GM18519 (cell line): ENCODE measurements around the gene PPP4R4.

Source experiments
- ATAC-seq: cut with Tn5 transposase; IDR thresholded peaks from one replicate; pipeline ENCODE4 v1.9.1; 2021; ENCODE audit warnings: mild to moderate bottlenecking, moderate library complexity; ENCODE audit not compliant: unreplicated experiment, low FRiP score

The PPP4R4 gene, protein sequence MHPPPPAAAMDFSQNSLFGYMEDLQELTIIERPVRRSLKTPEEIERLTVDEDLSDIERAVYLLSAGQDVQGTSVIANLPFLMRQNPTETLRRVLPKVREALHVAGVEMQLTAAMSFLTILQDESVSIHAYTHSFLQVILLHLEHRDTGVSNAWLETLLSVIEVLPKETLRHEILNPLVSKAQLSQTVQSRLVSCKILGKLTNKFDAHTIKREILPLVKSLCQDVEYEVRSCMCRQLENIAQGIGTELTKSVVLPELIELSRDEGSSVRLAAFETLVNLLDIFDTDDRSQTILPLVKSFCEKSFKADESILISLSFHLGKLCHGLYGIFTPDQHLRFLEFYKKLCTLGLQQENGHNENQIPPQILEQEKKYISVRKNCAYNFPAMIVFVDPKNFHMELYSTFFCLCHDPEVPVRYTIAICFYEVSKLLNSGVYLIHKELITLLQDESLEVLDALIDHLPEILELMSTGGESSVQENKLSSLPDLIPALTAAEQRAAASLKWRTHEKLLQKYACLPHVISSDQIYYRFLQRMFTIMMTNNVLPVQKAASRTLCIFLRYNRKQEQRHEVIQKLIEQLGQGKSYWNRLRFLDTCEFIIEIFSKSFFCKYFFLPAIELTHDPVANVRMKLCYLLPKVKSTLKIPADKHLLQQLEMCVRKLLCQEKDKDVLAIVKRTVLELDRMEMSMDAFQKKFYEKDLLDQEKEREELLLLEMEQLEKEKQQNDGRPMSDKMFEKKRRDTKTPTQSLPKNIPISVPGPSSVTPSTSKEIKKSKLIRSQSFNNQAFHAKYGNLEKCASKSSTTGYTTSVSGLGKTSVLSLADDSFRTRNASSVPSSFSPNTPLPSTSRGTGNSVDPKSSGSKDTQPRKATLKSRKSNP

DNA sequence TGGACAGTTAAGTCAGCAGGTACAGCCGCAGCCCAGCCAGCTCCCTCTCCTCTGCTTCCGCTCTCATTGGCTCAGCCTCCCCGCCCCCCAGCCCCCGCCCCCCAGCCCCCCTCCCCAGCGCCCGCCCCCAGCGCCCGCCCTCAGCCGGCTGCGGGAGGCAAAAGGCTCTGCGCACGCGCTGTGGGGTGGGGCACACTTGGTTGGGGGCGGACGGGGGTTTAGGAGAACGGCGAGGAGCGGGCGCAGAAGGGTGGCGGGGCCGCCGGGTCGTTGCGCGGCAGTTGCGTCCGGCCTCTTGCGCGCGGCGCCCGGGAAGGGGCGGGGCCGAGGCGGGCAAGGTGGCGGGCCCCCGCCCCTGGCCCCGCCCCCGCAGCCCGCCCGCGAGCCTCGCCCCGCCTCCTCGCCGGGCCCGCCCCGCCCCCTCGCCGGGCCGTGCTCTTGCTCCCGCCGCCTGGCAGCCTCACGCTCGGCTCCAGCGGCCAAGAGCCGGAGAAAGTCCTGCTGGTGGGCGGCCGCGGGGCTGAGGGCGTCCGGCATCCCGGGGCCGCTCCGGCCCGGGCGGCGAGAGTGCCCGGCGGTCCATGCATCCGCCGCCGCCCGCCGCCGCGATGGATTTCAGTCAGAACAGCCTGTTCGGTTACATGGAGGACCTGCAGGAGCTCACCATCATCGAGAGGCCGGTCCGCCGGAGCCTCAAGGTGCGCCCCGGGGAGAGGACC lies at the start of gene PPP4R4:
Gene PPP4R4, plus strand, starts transcription at position 438 of the 719 bp plus-strand sequence. Its CDS starts 144 bp downstream, at position 582.
- ATAC-seq, result peak; percentile 69

DNA sequence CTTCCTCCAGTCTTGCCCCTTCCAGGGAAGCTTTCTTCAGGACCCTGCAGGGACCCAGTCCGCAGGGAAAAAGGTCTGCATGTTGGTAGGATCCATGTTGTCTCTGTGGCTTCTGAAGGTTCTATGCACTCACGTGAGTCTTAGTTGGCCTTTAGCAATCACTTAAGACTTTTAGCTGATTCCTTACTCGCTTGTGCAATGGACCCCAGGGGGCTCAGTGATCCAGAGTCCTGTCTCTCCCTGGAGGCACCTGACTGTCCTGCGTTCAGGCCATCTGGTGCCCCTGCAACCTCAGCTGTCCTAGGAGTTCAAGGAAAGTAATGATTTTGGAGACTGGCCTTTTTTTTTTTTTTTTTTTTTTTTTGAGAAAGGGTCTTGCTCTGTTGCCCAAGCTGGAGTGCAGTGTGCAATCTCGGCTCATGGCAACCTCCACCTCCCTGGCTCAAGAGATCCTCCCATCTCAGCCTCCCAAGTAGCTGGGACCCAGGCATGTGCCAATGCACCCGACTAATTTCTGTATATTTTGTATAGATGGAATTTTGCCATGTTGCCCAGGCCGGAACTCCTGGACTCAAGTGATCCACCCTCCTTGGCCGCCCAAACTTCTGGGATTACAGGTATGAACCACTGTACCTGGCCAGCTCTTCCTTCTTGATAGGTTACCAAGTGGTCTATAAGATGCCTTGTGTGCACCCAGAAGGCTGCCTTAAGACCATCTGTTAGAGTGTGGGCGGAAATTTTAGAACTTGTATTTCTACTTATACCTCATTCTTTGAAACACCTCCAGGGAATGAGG lies 49.3 kb upstream of the PPP4R4 start:
- ATAC-seq, result no peak

DNA sequence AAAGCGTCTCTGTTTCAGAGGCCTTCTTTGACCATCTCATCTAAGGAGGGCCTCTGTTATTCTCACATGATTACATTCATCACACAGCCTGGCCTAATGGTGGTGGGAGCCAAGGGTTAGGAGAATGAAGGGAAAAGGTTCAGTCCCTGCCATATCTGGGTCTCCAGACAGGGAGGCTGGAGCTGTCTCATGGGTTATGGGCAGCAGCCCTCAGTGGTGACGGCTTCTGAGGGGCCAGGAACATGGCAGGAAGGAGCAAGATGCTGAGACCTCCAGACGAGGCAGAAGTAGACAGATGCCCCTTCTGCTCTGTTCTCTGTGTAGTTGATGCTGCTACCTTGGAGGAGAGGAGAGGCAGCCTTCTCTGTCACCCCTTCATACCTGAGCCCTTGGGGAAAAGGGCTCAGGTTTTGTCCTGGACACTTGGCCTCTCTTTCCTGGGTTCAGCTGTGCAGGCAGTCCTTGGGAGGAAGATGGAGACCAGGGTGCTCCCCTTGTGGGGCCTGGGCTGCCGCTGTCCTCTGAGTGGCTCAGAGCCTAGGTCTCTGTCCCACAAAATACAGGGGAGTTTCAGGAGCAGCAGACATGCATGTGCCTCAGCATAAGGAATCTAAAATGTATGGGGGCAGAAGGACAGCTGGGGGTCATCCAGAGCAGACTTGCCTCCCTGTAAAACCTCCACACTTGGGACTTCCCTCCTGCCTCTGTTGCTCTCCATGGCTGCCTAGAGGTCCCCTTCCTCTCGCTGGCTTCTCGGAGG lies 48.3 kb upstream of the PPP4R4 start:
- no peak for ATAC-seq

DNA sequence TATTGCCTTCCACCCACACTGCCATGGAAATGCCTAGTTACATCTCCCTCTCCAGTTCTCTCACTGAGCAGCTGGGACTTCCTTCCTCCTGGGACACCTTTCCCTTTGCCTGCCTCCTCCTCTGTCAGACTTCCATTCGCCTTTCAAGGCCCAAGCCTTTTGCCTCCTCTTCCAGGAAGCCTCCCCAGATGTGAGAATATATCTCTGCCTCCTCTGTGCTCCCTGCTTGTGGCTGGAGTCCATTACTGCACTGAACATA lies 47.8 kb upstream of the PPP4R4 start:
- ATAC-seq, result no peak

DNA sequence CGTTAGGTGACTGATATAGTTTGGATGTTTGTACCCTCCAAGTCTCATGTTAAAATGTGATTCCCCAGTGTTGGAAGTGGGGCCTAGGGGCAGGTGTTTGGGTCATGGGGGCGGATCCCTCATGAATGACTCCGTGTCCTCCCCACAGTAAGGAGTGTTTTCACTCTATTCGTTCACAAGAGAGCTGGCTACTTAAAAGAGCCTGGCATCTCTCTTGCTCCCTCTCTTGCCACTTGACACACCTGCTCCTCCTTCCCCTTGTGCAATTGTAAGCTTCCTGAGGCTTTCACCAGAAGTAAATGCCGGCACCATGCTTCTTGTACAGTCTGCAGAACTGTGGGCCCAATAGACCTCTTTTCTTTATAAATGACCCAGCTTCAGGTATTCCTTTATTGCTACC lies 47.3 kb upstream of the PPP4R4 start:
- no peak for ATAC-seq

DNA sequence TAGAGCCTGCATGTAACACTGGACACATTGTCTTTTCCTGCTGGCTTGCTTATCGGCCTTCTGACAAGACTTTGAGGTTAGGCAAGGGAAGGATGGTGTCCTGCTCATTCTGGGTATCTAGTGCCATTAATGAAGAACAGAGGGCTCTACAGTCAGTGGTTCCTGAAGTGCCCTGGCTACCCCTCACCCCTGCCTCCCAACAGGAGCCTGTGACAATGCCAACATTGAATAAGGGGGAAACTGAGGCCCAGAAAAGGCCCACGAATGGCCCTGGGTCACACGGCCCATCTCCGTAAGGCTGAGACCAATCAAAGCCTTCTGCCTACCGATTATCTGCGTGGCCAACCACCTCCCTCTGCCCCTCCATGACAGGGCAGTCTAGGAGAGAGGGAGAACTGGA lies 46.8 kb upstream of the PPP4R4 start:
- ATAC-seq, result no peak

DNA sequence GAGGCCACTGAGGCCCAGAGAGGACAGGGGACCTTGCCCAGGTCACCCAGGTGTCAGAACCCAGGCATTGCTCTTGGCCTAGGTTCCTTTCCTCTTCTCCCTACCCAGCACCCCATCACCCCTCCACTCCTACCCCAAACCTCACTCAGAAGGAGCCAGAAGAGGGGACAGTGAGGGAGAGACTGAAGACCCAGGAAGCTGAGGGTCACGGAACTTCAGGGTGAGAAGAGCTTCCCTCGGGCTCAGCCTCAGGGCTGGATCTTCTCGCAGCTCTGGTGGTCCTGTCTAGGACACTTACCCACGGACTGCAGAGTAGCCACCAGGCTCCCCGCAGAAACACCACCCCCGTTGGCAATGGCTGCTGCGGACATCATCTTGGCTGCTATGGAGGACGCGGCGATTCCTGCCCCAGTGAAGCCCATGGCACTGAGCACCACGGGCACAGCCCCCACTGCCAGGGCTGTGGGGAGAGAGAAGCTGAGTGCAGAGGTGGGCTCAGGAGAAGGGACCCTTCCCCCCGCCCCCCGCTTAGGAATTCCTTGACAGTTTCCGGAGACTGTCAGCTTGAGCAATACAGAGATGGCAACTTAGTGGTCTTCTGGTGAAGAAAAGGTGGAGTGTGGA lies 45.8 kb upstream of the PPP4R4 start:
- ATAC-seq, result no peak

DNA sequence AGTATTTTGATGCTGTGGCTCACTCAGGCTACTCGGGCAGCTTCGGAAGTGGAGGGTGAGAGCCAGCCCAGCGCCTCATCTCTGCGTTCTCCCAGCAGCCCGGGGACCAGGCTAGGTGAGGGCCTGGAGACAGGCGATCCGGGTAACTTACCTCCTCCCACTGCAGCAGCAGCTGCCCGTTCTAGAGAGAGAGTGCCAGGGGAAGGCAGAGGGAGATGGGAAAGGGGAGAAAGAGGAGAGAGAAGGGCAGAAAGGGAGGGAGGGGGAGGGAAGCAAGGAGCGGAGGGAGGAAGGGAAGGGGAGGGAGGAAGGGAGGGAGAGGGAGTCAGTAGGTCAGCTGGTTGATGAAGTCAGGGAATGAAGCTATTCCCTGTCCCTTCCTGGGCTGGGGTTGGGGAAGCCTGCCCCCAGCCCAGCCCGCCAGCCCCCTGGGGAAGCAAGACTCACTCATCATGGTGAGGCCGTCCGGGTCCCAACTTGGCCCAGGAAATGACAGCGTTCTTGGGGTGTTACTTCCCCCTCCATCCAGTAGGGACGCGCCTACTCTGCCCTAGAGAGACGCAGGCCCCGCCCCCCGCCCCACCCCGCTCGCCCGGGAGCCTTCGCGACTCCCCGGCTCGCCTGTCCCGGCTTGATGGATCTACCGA lies 44.9 kb upstream of the PPP4R4 start, which contains the start of gene IFI27L2:
Gene IFI27L2, minus strand, starts transcription at position 494 of the 647 bp plus-strand sequence. Its CDS starts 40 bp downstream, at position 454.
- ATAC-seq, result peak; percentile 74

DNA sequence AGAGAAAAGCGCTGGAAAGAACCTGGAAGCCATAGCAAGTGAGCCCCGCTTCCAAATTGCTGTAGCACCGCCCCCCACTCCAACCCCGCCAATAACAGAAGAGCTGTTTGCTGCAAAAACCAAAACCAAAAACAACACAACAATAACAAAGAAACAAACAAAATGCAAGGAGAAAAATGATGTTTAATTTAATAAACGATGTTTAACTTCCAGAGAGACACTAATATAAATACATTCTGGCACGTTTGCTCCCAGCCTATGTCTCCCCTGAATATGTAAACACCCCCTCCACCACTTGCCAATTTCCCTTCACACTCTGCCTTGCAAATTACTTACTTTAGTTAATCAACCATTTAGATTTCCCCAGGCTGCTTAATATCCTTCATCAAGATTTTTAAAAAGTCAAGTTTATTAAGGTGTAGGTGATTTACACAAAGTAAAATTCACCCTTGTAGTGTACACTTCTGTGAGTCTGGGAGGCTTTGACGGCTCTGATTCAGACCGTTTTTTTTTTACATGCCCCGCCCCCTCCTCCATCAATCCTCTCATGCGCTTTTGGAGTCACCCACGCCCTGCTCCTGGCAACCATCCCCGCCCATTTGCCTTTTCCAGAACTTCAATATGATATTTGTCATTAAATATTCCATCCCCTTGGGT lies 44.2 kb upstream of the PPP4R4 start:
- no peak for ATAC-seq

DNA sequence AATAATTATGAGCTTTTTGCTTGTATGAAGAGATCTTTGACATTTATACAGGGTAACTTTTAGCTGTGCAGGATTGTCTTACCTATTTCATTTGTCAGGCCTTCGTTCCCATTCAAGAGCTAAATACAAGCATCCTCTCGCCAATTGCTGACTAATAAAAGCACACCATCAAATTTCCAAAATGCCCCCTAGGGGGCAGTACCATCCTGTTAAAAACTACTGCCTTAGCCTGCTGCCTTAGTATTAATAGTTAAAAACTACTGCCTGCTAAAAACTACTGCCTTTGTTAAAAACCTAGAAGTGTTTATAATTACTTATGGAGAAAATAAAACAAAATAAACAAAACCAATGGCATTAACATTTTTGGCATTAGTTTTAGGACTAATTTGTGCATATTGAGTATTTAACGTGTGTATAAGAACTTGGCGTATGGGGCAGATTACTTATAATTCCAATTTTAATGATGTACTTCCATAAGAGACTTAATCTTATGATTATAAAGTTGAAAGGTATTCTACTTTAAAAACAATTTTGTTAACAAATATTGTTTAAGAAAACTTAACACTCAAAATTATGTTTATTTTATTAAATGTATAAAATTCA lies 41.7 kb upstream of the PPP4R4 start:
- no peak for ATAC-seq

DNA sequence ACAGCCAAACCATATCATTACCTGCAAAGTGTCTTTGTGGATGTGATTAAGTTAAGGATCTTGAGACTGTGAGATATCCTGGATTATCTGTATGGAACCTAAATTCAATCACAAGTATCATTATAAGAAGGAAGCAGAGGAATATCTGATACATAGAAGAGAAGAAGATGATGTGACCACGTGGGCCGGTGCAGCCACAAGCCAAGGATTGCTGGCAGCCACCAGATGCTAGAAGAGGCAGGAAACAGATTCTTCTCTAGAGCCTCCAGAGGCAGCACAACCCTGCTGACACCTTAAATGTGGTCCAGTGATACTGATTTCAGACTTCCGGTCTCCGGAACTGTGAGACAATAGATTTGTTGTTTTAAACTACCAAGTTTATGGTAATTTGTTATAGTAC lies 38.6 kb upstream of the PPP4R4 start:
- ATAC-seq, result no peak

DNA sequence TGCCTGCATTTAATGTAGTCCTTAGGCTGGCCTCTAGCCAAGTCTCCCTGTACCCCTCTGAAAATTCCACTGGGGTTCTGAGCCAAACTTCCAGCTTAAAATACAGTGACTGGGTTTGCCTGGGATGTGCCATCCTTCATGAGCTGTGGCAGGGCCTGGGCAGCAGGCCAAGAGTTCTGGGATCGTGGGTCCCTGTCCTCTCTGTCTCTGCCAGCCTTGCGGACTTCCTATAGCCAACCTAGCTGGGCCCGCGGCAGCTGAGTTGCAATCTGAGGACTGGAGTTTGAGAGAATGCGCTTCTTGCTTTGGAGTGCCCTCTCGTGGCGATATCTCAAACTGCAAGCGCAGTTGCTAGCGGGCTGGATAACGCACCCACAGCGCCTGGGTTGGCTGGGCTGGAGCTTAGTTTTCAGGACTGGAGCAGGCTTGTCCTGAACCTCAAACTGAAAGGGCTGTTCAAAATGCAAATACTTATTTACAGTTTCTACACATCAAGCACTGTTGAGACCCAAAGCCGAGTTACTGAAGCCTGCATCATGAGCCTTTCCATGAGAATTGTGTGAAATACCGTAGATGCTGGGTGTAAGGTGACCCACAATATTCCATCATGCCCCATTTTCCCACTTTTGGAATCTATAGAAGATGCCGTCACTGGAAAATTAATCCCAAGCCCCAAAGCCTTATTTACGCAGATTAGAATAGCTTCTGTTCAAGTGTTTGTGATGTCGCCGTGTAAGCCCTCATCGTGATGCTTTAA lies 37.4 kb upstream of the PPP4R4 start:
- peak; percentile 75 for ATAC-seq

DNA sequence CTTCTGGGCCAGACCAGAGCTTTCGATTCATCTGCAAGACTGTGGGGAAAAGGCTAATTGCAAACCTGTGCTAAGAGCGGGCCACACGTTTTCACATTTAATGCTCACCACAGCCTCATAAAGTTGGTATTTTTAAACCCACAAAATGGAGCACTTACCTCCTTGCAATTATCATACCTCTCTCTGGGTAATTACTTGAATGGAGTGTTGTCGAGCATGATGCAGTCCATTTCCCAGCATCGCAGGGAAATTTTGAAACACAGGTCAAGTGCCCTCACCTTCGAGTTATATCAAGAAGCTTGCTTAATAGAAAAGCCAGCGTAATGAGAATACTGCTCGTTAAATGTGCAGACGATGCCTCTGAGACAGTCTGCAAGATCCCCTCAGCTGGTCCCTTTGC lies 35.9 kb upstream of the PPP4R4 start:
- no peak for ATAC-seq

DNA sequence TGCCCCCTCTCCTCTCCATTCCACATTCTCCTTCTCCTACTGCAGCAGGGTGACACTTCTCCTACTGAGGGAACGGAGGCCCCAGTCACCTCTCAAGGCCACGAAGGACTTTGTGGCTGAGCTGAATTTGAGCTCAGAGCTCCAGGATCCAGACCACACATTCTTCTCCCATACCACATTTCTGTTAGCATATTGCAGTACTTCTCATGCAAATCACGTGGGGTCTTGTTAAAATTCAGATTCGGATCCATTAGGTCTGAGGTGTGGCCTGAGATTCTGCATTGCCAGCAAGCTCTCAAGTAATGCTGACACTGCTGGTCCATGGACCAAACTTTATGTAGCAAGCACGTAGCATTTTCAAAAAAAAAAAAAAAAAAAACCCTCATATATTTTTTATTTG lies 35.1 kb upstream of the PPP4R4 start:
- ATAC-seq, result no peak

DNA sequence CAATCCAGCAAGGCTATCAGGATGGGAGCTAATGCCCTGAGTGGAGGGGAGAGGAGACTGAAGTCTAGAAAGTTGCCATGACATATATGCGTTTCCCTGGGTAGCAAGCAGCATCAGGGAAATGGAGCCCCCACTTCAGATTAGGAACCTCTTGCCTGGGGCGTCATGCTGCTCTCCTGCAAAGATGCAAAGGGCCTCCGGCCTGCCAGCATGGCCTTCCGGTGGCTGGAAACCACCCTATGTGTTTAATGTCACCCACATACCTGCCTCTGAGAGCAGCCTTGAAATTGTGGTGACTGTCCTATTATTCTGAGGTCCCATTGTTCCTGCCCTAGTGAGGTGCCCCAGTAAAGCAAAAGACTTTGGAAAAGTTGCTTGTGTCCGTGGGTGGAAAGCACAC lies 34.7 kb upstream of the PPP4R4 start:
- ATAC-seq, result no peak

DNA sequence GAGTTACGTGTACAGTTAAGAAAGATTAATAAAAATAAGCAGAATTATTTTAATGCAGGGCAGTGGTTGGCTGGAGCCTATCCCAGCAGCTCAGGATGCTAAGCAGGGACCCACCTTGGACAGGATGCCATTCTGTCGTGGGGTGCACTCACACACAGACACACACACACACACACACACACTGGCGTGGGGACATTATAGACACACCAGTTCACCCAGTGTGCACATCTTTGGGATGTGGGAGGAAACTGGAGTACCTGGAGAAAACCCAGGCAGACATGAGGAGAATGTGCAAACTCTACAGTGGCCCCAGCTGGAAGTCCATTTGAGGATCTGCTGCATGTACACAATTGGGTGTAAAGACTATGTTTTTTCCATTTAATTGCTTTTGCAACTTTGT lies 31.9 kb upstream of the PPP4R4 start:
- no peak for ATAC-seq

DNA sequence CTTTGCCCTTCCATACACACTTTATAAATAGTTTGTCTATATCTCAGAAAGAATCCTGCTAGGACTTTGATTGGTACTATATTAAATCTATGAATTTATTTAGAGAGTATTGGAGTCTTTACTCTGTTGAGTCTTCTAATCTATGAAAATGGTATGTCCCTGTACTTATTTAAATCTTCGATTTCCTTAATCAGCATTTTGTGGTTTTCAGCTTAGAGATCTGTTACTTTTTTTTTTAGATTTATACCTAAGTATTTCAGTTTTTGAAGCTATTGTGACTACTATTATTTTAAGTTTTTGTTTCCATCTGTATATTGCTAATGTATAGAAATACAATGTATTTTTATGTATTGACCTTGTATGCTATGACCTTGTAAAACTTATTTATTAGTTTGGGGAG lies 31.3 kb upstream of the PPP4R4 start:
- ATAC-seq, result no peak
